GM10266 (cell line): ENCODE measurements around the gene PCK1.

Source experiments
- DNase-seq: peaks from one replicate; pipeline ENCODE4 v3.0.0; 2012; ENCODE audit errors: extremely low spot score
- CTCF ChIP-seq: IDR thresholded peaks from 2 replicates; pipeline ENCODE4 v1.5.1; 2012; ENCODE audit warnings: mild to moderate bottlenecking, low read depth; ENCODE audit not compliant: control insufficient read depth, insufficient read depth; ENCODE audit errors: missing control alignments

Gene PCK1

GRCh38 chr20:57587278-57587988 lies 26.5 kb downstream of the PCK1 start:
- no peak for TF ChIP-seq CTCF
- no peak for DNase-seq

DNA sequence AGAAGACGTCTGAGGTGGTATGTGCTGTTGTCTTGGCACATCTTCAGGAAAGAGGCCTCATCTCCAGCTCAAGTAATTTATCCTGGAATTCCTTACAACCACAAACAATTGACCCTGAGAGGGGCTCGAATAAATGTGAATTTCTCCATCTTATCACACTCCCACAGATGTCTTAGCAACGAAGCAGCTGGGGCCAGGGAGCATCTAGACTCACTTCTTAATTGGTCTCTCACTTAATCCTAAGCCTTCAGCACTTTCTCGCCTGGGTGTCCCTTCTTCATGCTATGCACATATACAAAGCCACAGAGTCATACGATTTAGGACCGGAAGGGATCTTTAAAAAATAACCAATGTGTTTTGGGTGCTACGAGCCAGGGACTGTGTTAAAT lies 27.1 kb downstream of the PCK1 start:
- no peak for TF ChIP-seq CTCF
- no peak for DNase-seq

GRCh38 chr20:57588596-57588995 lies 27.7 kb downstream of the PCK1 start:
- TF ChIP-seq CTCF: no peak
- no peak for DNase-seq

DNA sequence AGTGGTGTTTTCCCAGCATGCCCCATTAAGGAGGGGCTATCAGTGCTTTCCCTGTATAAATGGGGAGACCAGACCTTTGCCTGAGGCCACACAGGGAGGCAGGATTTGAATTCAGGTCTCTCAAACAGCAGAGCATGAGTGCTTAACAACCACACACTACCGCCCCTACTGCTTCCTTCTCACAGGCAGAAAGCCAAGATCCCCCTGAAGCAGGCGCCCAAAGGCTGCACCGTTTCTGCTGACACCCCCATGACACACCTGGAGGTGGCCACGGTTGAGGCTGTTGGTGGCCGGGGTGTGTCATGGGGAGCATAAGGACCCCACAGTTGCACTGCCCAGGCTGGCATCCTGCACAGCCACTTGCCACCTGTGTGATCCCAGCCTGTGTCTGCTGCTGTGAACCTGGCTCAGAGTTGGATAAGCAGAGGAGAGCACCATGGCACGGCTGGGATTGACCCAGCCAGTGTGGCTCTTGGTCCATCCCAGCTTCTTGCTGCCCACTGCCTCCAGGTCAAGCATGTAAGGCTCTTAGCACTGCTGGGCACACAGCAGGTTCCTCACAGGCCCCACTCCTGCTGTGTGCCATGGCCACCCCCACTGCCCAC lies 28.3 kb downstream of the PCK1 start:
- no peak for TF ChIP-seq CTCF
- DNase-seq: no peak

- no peak for DNase-seq
These were observed 29.0 kb downstream of the PCK1 start for GRCh38 chr20:57589728-57590484.

GRCh38 chr20:57590485-57591288 lies 29.8 kb downstream of the PCK1 start:
- no peak for DNase-seq
- no peak for TF ChIP-seq CTCF

More at GRCh38 chr20:57589728-57590484, 29.0 kb downstream of the PCK1 start:
- TF ChIP-seq CTCF: no peak
